Loucy (cell line): ENCODE results near the gene TOLLIP.

Source experiments
- H2AFZ ChIP-seq: fragments of 200-600 bp; sonication (generic); 2 replicates; pipeline ENCODE4 v1.6.0; 2016; ENCODE audit warnings: antibody characterized with exemption, mild to moderate bottlenecking, low read length, moderate library complexity
- H3F3A ChIP-seq: fragments of 200-600 bp; 2 replicates; pipeline ENCODE4 v1.6.0; 2016; ENCODE audit warnings: antibody characterized with exemption, low read depth, mild to moderate bottlenecking
- H3K27me3 ChIP-seq: fragments of 200-600 bp; sonication (generic); 2 replicates; pipeline ENCODE4 v1.6.1; 2014; ENCODE audit warnings: low read length, mild to moderate bottlenecking; ENCODE audit not compliant: insufficient read depth, poor library complexity, severe bottlenecking
- H3K36me3 ChIP-seq: fragments of 200-600 bp; sonication (generic); 2 replicates; pipeline ENCODE4 v1.6.1; 2016; ENCODE audit warnings: low read length; ENCODE audit not compliant: insufficient read depth
- H3K4me1 ChIP-seq: fragments of 200-600 bp; sonication (generic); 2 replicates; pipeline ENCODE4 v1.5.1; 2014; ENCODE audit warnings: low read length, mild to moderate bottlenecking; ENCODE audit not compliant: insufficient read depth, poor library complexity, severe bottlenecking
- H3K4me2 ChIP-seq: fragments of 200-600 bp; sonication (generic); 2 replicates; pipeline ENCODE4 v1.6.0; 2014; ENCODE audit warnings: antibody characterized with exemption, low read length, low read depth, mild to moderate bottlenecking; ENCODE audit not compliant: poor library complexity, severe bottlenecking
- H3K4me3 ChIP-seq: fragments of 200-600 bp; sonication (generic); 2 replicates; pipeline ENCODE4 v1.5.1; 2014; ENCODE audit warnings: low read length, mild to moderate bottlenecking, mixed read lengths; ENCODE audit not compliant: poor library complexity, severe bottlenecking
- H3K79me2 ChIP-seq: fragments of 200-600 bp; sonication (generic); 2 replicates; pipeline ENCODE4 v1.6.1; 2014; ENCODE audit warnings: low read length; ENCODE audit not compliant: insufficient read depth
- H3K9ac ChIP-seq: fragments of 200-600 bp; sonication (generic); 2 replicates; pipeline ENCODE4 v1.6.0; 2014; ENCODE audit warnings: mild to moderate bottlenecking, low read depth, low read length, moderate library complexity; ENCODE audit not compliant: poor library complexity, severe bottlenecking
- H3K9me2 ChIP-seq: fragments of 200-600 bp; sonication (generic); replicated peaks from 2 replicates; pipeline ENCODE4 v1.6.1; 2016; ENCODE audit warnings: low read depth, low read length, mixed read lengths
- H3K9me3 ChIP-seq: fragments of 200-600 bp; sonication (generic); 2 replicates; pipeline ENCODE4 v1.6.1; 2014; ENCODE audit warnings: mild to moderate bottlenecking, antibody characterized with exemption, low read length, low read depth; ENCODE audit not compliant: insufficient read depth
- H4K20me1 ChIP-seq: fragments of 200-600 bp; sonication (generic); 2 replicates; pipeline ENCODE4 v1.6.0; 2014; ENCODE audit warnings: antibody characterized with exemption, low read length, mild to moderate bottlenecking; ENCODE audit not compliant: insufficient read depth, poor library complexity, severe bottlenecking
- CTCF ChIP-seq: fragments of 200-600 bp; sonication (generic); conservative IDR thresholded peaks from 2 replicates; pipeline ENCODE4 v1.5.1; 2014; ENCODE audit warnings: mild to moderate bottlenecking, antibody characterized with exemption, low read length
- EZH2phosphoT487 ChIP-seq: fragments of 200-600 bp; IDR thresholded peaks from 2 replicates; pipeline ENCODE4 v1.6.1; 2018; ENCODE audit warnings: antibody characterized with exemption, mild to moderate bottlenecking, moderate library complexity, borderline replicate concordance

Gene TOLLIP

DNA sequence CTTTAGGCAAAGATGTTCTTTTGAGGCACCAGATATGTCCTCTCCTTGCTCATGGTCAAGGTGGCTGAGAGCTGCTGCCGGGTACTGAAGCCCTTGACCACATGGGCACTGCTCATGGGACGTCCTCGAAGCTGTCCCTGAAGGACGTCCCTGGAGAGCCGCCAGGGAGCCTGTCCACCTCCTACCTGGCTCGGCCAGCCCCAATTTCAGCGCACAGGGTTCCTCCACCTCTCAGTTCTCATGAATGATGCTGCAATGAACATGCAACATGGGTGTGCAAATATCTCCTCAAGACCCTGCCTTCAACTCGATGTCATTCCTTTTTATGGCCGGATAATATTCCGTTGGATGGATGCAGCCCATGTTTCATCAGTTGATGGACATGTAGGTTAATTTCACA lies 24.4 kb upstream of the TOLLIP start:
- Histone ChIP-seq H3K36me3 (no peaks in the 10 kb centered on the region), H3K4me3 (no peak overlapping the region), H3K27me3 (no peaks in the 10 kb centered on the region), H3K9me3 (0 out of 2 replicates have a peak, but pooled peaks cover 4% of the 10 kb centered on the region), H3K4me1 (no peaks in the 10 kb centered on the region), H2AFZ (no peak overlapping the region), H3F3A (no peaks in the 10 kb centered on the region), H4K20me1 (no peaks in the 10 kb centered on the region), H3K9me2 (no peaks in the 10 kb centered on the region), H3K79me2 (no peaks in the 10 kb centered on the region), H3K9ac (no peak overlapping the region), H3K4me2 (no peak overlapping the region)
- no peak for TF ChIP-seq CTCF
- no peak for TF ChIP-seq EZH2phosphoT487

- Histone ChIP-seq H3K9me2 (no peaks in the 10 kb centered on the region), H3K4me1 (no peaks in the 10 kb centered on the region), H3F3A (no peaks in the 10 kb centered on the region), H3K9ac (no peak overlapping the region), H3K36me3 (no peaks in the 10 kb centered on the region), H3K27me3 (no peaks in the 10 kb centered on the region), H3K79me2 (no peaks in the 10 kb centered on the region), H3K4me2 (no peak overlapping the region), H3K4me3 (no peak overlapping the region), H4K20me1 (no peaks in the 10 kb centered on the region), H2AFZ (no peak overlapping the region), H3K9me3 (peaks cover 7% of the 10 kb centered on the region; the same call in 1 of the 2 replicates)
- no peak for TF ChIP-seq EZH2phosphoT487
- no peak for TF ChIP-seq CTCF
These were observed 23.8 kb upstream of the TOLLIP start for GRCh38 chr11:1333091-1333772.

GRCh38 chr11:1330473-1330872 lies 21.0 kb upstream of the TOLLIP start:
- Histone ChIP-seq H2AFZ (no peak overlapping the region), H3K4me1 (no peaks in the 10 kb centered on the region), H4K20me1 (no peaks in the 10 kb centered on the region), H3K4me3 (no peak overlapping the region), H3K9me2 (no peaks in the 10 kb centered on the region), H3K79me2 (no peaks in the 10 kb centered on the region), H3K4me2 (no peak overlapping the region), H3K9me3 (peaks cover 12% of the 10 kb centered on the region; the same call in 1 of the 2 replicates), H3F3A (no peaks in the 10 kb centered on the region), H3K27me3 (no peaks in the 10 kb centered on the region), H3K9ac (no peak overlapping the region), H3K36me3 (no peaks in the 10 kb centered on the region)
- TF ChIP-seq EZH2phosphoT487 (no peak), CTCF (no peak)
